Measurements from ENCODE around the gene PDGFRB. TPM values are rescaled to one million over a fixed set of nuclear protein-coding genes. Genes with fewer than 3 reads are reported as not detected.

The PDGFRB gene
- total and polyA plus RNA-seq, 7 donors = 14.6 to 56.0 (median 34.0) TPM

- no peaks in the 10 kb centered on the region for H3K27me3 ChIP-seq (ENCODE audit: insufficient read depth in 3 of 3, low read length in 2 of 3)
- H3K4me3 ChIP-seq = no peak overlapping the region
- intact Hi-C loops (cut with DNase I) = loop anchor here in 1 of 2 donors (10.0 kb wide), 1 partner anchor 666 kb away; the partner anchor contains the start of gene SMIM3
- H3K9me3 ChIP-seq = no peaks in the 10 kb centered on the region
- no peaks in the 10 kb centered on the region for H3K36me3 ChIP-seq (ENCODE audit: insufficient read depth in 1 of 2, low read depth in 1 of 2)
- no peaks in the 10 kb centered on the region for H3K4me1 ChIP-seq
- no peak overlapping the region for H3K27ac ChIP-seq
- DNase-seq (no peak), ATAC-seq (no peak)
- no peak for TF ChIP-seq CTCF (IDR thresholded peaks at IDR 0.05)
- WGBS, 3 donors = 81 to 88% (median 83%) methylated on average over 10 to 11 of the region's 11 CpGs
Measured at GRCh38 chr5:150108711-150109514, 46.7 kb downstream of the PDGFRB start.

DNA sequence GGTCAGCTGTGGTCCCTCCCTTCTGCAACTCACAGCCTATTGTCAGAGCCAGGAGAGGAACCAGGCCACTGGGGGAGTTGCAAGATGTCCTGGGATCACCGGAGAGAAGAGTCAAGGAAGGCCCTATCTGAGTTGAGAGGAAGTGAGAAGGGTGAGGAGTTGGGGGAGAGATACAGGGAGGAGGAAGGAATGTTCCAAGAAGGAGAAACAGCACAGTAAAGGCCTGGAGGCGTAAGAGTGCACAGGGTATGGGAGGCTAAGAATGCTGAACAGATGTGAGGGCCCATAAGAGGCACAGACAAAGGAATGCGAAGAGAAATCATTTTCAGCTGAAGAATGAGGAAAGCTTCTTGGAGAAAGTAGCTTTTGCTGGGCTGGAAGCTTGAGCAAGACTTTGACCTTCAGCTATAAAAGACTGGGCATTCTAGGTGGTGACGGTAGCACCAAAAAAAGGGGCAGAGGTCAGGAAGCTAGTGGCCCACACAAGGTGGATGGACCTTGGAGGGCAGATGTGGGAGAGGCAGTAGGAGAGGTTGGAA is 47.7 kb downstream of the PDGFRB start:
- Histone ChIP-seq H3K9me3 (no peaks in the 10 kb centered on the region), H3K36me3 (ENCODE audit: insufficient read depth in 1 of 2, low read depth in 1 of 2) (no peaks in the 10 kb centered on the region), H3K27ac (no peak overlapping the region), H3K27me3 (ENCODE audit: insufficient read depth in 3 of 3, low read length in 2 of 3) (no peaks in the 10 kb centered on the region), H3K4me3 (no peak overlapping the region), H3K4me1 (no peaks in the 10 kb centered on the region)
- 73 to 82% (median 81%) methylated on average over 4 of the region's 4 CpGs for WGBS, 3 donors
- ATAC-seq = no peak
- intact Hi-C loops (cut with DNase I) = loop anchor here in 1 of 2 donors (10.0 kb wide), 1 partner anchor 667 kb away; the partner anchor contains the start of gene SMIM3
- no peak for TF ChIP-seq CTCF (IDR thresholded peaks at IDR 0.05)
- no peak for DNase-seq

DNA sequence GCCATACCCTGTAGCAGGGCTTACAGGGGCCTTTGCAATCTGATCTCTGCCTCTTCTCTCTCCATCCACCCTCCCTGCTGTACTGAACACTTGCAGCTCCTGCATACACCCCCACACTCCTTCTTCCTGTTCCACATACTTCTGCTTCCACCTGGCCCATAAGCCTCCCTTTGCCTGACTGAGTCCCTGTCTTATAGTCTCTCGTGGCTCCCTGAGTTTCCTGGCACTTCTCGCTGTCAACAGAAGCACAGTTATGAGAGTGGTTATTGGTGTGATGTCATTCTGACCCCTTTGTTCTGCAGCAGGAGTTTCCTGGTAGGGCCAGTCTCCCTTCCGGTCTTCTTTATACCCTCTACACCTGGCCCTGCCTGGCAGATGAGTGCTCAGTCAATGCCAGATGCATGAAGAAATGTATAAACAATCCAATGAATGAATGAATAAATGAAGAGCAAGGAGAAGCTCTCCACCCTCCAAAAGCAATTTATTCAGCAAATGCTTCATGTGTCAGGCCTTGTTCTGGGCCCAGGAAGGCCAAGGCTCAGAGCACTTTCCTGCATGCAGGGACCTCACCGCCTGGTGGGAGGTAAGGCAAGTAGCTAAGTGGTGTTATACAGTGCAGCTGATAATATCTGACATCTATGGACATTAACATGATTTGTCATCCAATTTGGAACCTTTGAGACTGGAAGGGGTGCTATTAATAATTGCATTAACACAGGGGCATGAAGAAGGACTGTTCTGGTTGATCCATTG is 48.8 kb downstream of the PDGFRB start:
- H3K4me1 ChIP-seq = no peaks in the 10 kb centered on the region
- no peak for TF ChIP-seq CTCF (IDR thresholded peaks at IDR 0.05)
- no peaks in the 10 kb centered on the region for H3K27me3 ChIP-seq (ENCODE audit: insufficient read depth in 3 of 3, low read length in 2 of 3)
- no peaks in the 10 kb centered on the region for H3K9me3 ChIP-seq
- H3K36me3 ChIP-seq (ENCODE audit: insufficient read depth in 1 of 2, low read depth in 1 of 2) = no peaks in the 10 kb centered on the region
- H3K4me3 ChIP-seq = no peak overlapping the region
- DNase-seq = no peak
- no peak overlapping the region for H3K27ac ChIP-seq
- 65 to 73% (median 69%) methylated on average over 4 of the region's 4 CpGs for WGBS, 3 donors
- no peak for ATAC-seq
- intact Hi-C loops (cut with DNase I) = loop anchor here in 1 of 2 donors (10.0 kb wide), 1 partner anchor 668 kb away; the partner anchor contains the start of gene SMIM3

DNA sequence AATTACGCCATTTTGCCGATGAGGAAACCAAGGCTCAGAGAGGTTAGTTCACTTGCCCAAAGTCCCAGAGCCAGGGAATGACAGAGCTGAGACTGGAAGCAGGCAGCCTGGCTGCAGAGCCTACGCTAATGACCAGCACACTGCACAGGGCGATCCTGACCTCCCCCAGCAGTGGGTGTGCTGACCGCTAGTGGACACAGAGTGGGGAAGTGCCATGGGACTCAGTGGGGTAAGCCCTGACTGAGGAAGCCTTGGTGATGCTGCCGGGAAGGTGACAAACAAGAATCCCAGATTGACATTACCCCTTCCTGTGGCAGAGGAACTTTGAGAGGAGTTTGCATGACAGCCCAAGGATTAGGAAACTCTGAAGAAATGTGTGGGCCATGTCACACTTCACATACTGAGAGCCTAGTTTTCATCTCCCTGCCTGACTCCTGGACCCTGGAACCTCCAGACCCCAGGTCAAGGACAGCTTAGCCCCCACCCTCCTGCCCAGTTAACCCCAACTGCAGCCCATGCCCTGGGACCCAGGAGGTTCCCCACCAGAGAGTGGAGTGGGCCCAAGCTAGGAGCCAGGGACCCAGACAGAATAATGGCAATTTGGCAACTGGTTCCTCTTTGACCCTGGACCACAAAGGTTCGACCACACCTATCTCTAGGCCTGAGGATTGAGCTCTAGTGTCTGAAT is 49.6 kb downstream of the PDGFRB start:
- ATAC-seq (no peak), DNase-seq (no peak)
- H3K9me3 ChIP-seq = no peaks in the 10 kb centered on the region
- intact Hi-C loops (cut with DNase I) = loop anchor here in 1 of 2 donors (10.0 kb wide), 1 partner anchor 669 kb away; the partner anchor contains the start of gene SMIM3
- H3K4me1 ChIP-seq = no peaks in the 10 kb centered on the region
- no peaks in the 10 kb centered on the region for H3K27me3 ChIP-seq (ENCODE audit: insufficient read depth in 3 of 3, low read length in 2 of 3)
- TF ChIP-seq CTCF (IDR thresholded peaks at IDR 0.05) = no peak
- no peaks in the 10 kb centered on the region for H3K36me3 ChIP-seq (ENCODE audit: insufficient read depth in 1 of 2, low read depth in 1 of 2)
- H3K27ac ChIP-seq = no peak overlapping the region
- WGBS, 3 donors = 89 to 90% (median 90%) methylated on average over 7 of the region's 7 CpGs
- H3K4me3 ChIP-seq = no peak overlapping the region
